ENCODE data around the gene JAZF1.

JAZF1 gene

GRCh38 chr7:27953361-27953760, 227.2 kb downstream of the JAZF1 start:
- TF ChIP-seq CTCF (conservative IDR thresholded peaks at IDR 0.05) = no peak
- H3K27ac ChIP-seq = no peak overlapping the region

- no peak overlapping the region for H3K27ac ChIP-seq
- no peak for TF ChIP-seq CTCF (conservative IDR thresholded peaks at IDR 0.05)
Measured at GRCh38 chr7:27952456-27953285, 227.9 kb downstream of the JAZF1 start.

- TF ChIP-seq CTCF (conservative IDR thresholded peaks at IDR 0.05) = no peak
- H3K27ac ChIP-seq = no peak overlapping the region
Measured at GRCh38 chr7:27950123-27950522, 230.5 kb downstream of the JAZF1 start.

GRCh38 chr7:27948861-27949260, 231.7 kb downstream of the JAZF1 start:
- TF ChIP-seq CTCF (conservative IDR thresholded peaks at IDR 0.05) = no peak

GRCh38 chr7:27947586-27948278, 232.9 kb downstream of the JAZF1 start:
- H3K27ac ChIP-seq = no peak overlapping the region
- TF ChIP-seq CTCF (conservative IDR thresholded peaks at IDR 0.05) = no peak

More at GRCh38 chr7:27948861-27949260, 231.7 kb downstream of the JAZF1 start:
- H3K27ac ChIP-seq = no peak overlapping the region

- no peak for TF ChIP-seq CTCF (conservative IDR thresholded peaks at IDR 0.05)
- no peak overlapping the region for H3K27ac ChIP-seq
Measured at GRCh38 chr7:27946351-27946750, 234.2 kb downstream of the JAZF1 start.

- TF ChIP-seq CTCF (conservative IDR thresholded peaks at IDR 0.05) = no peak
- no peak overlapping the region for H3K27ac ChIP-seq
Measured at GRCh38 chr7:27945058-27945795, 235.4 kb downstream of the JAZF1 start.
